ENCODE results near the gene GPATCH8.

The GPATCH8 gene

DNA sequence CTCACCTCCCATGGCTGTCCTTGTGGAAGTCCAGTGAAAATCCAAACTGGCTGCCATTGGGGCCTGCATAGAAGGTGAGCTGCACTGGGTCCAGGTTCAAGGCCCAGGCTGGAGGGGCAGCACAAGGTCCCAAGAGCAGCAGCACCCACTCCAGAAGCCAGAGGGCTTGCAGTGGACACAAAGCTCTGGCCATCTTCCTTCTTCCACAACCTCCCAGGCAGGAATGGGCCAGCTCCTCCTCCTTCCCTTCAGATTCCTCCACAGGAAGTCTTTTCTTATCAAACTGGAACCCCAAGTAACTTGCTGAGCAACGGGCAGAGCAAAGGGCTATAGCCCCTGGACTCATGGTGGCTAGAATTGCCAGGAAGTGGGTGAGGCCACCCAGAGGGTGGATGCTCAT, 113.9 kb downstream of the GPATCH8 start, which contains the start of gene ITGA2B:
Gene ITGA2B (minus strand): TSS at position 369 of the 400 bp plus-strand sequence. CDS start 176 bp downstream, at position 193.
- TF ChIP-seq, protein P1, sequence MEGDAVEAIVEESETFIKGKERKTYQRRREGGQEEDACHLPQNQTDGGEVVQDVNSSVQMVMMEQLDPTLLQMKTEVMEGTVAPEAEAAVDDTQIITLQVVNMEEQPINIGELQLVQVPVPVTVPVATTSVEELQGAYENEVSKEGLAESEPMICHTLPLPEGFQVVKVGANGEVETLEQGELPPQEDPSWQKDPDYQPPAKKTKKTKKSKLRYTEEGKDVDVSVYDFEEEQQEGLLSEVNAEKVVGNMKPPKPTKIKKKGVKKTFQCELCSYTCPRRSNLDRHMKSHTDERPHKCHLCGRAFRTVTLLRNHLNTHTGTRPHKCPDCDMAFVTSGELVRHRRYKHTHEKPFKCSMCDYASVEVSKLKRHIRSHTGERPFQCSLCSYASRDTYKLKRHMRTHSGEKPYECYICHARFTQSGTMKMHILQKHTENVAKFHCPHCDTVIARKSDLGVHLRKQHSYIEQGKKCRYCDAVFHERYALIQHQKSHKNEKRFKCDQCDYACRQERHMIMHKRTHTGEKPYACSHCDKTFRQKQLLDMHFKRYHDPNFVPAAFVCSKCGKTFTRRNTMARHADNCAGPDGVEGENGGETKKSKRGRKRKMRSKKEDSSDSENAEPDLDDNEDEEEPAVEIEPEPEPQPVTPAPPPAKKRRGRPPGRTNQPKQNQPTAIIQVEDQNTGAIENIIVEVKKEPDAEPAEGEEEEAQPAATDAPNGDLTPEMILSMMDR (conservative IDR thresholded peaks at IDR 0.05): no peak
- TF ChIP-seq ZFX (IDR thresholded peaks at IDR 0.05): no peak
- no peak within 1 kb of the TSS for H3K27ac ChIP-seq

DNA sequence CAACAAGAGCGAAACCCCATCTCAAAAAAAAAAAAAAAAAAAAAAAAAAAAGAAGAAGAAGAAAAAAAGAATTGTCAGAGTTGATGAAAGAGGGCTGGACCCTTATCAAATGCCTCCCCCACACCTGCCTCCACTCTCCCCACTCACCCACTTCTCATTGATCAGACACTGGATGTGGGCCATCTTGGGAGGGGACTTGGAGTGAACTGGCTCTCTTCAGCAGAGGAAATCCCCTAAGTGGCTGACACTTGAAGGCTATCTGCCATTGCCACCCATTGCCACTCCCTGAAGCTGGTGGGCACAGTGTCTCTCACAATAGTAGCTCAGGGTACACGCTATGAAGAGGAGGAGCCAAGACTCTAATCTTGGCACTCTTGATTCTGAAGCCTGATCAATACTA, 115.4 kb downstream of the GPATCH8 start:
- TF ChIP-seq, protein P1 (conservative IDR thresholded peaks at IDR 0.05): no peak
- TF ChIP-seq ZFX (IDR thresholded peaks at IDR 0.05): no peak
- H3K27ac ChIP-seq: no peak overlapping the region

DNA sequence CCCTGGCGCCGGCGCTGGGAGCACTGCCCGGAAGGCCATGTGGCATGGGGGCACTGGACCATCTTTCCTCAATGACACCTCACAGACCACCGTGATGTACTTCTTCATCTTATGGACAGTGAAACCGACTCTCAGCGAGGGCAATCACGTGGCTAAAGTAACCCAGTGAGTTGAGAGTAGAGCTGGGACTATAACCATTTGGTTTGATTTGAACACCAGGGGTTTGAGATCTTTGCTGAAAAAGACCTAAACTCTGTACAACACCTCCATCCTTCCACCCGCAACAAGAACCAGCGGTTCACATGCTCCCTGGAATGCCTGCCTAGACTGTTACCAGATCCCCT, 117.1 kb downstream of the GPATCH8 start:
- no peak for TF ChIP-seq ZFX (IDR thresholded peaks at IDR 0.05)
- TF ChIP-seq, protein P1 (conservative IDR thresholded peaks at IDR 0.05): no peak
- H3K27ac ChIP-seq: peak overlapping the region; percentile 55; the same call in 1 of the 2 replicates

DNA sequence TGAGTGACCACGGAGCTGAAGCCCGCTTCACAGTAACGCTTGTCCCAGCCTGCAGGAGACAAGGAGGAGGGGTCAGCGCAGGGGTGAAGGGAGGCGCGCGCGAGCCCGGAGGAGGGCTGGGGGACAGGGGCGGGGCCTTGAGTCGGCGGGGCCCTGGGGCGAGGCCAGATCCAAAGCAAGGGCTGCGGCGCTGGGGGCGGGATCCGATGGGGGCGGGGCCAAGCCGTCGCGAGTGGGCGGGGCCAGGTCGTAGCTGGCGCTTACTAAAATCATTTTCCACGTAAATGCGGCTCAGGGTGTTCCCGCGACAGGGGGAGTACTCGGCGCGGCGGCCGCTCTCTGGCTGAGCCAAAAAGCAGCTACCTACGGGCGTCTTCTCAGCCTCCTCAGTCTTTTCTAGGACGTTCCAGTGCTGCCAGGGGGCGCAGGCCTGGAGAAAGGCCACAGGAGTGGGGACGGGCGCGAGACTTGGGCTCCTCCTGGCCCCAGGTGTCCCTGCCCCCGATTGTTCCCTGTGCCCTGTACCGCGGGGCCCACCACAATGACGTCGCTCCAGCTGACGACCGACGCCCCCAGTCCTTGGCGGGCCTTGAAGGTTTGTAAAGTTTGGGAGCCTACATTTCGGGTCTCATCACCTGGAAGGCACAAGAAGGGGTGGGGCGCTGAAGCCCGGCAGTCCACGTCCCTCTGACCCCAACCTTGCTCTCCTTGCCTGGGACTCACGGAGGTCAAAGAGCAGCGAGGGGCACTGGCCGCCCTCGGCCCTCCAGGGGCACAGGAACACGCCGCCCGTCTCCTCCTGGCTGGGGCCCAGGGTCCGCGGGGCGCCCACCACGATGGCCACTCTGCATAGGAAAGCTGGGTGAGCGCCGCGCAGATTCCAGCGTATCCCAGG, 117.7 kb downstream of the GPATCH8 start:
- TF ChIP-seq, protein P1 (conservative IDR thresholded peaks at IDR 0.05): peak; percentile 22; the same call in 1 of the 2 replicates
- no peak for TF ChIP-seq ZFX (IDR thresholded peaks at IDR 0.05)
- H3K27ac ChIP-seq: peak overlapping the region; percentile 55; the same call in 1 of the 2 replicates

DNA sequence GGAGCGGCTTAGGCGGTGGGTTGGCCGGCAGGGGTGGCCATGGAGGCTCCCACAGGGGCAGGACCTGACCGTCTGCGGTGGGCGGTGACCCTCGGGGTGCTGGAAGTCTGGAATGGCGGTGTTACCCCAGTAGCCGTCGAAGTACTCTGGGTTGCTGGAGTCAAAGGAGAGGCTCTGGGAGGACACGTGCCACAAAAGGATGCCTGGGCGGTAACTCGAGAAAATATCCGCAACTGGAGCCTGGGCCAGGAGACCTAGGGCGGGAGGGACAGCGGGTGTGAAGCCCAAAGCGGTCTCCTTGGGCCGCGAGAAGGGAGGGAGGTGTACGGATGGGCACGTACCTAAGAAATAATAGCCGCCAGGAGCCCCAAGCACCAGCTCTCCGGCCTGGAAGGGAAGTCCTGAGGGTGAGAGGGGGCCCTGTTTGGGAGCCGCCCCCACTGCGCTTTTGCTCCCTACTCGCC, 118.4 kb downstream of the GPATCH8 start:
- H3K27ac ChIP-seq: peak overlapping the region; percentile 55; the same call in 1 of the 2 replicates
- TF ChIP-seq, protein P1 (conservative IDR thresholded peaks at IDR 0.05): no peak
- TF ChIP-seq ZFX (IDR thresholded peaks at IDR 0.05): no peak

DNA sequence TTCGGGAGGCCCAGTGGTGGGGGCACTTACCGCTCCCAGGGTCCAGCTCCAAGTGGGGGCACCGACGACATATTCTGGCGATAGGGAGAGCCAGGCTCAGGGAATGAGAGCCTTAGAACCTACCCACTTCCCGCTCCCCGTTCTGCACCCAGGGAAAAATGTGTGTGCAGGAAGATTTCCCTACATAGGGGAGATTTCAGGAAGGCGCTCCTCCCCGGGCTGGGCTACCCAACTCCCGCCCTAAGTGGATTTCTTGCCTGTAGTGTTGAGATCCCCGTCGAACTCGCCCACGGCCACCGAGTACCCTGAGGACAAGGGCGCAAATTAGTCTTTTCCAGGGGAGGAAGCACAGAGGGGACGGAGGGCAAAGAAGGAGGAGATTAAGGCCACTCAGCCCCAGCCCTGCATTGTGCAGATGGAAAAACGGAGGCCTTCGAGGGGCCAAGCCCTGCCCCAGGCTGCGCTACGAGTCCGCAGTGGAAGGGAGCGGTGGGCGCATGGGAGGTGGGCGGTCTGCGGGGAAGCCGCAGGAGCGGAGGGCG, 118.9 kb downstream of the GPATCH8 start:
- TF ChIP-seq, protein P1 (conservative IDR thresholded peaks at IDR 0.05): no peak
- TF ChIP-seq ZFX (IDR thresholded peaks at IDR 0.05): no peak
- H3K27ac ChIP-seq: peak overlapping the region; percentile 55; the same call in 1 of the 2 replicates

DNA sequence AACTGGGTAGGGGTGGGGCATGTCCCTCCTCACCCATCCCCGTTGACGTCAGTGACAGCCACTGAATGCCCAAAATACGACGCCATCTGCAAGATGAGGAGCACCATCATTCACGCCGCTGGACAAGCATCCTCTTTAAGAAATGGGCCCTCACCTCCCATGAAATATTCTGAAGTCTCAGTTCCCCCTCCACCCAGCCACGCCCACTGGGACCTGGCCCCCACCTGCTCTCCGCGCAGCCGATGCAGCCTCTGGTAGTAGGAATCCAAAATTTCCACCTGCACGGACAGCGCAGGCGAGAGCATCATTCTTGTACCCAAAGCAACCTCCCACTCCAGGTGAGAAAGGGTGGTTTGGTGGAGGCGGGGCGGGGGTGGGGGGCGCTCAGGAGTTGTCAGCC, 119.3 kb downstream of the GPATCH8 start:
- TF ChIP-seq ZFX (IDR thresholded peaks at IDR 0.05): no peak
- TF ChIP-seq, protein P1 (conservative IDR thresholded peaks at IDR 0.05): no peak
- H3K27ac ChIP-seq: no peak overlapping the region
